Activated effector memory CD4-positive, alpha-beta T cell treated with Interleukin-2 at 50 U/mL for 16 hours (primary cell): ENCODE data around the gene HMGN1.

Source experiments
- DNase-seq: peaks from one replicate; pipeline ENCODE4 v3.0.0-alpha.2; 2020

Gene HMGN1

DNA sequence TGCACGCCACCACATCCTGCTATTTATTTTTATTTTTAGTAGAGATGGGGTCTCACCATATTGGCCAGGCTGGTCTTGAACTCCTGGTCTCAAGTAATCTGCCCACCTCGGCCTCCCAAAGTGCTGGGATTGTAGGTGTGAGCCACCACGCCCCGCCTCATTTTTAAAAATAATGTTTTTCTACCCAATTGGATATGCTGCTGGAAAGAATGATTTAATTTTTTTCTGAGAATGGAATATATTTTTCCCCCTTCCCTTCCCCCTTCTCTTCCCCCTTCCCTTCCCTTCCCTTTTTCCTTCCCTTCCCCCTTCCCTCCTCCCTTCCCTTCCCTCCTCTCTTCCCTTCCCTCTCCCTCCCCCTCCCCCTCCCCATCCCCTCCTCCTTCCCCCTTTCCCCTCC lies 17.7 kb upstream of the HMGN1 start:
- no peak for DNase-seq

DNA sequence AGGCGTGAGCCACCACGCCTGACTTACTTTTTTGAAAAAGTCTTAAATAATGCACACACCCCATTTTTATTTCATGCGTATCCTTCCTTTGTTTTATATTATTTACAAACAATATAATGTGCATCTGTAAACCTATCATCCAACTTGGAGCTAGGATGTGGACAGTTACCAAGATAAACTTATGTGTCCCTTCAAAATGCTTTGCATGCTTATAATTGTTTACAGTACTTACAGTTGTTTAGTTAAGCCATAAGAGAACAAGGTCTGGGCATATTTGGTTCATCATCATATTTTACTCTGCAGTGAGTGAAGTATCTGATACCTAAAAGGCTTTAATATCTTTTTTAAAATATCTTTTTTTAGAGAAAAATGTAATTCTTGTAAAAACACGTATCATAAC lies 16.1 kb upstream of the HMGN1 start:
- no peak for DNase-seq

DNA sequence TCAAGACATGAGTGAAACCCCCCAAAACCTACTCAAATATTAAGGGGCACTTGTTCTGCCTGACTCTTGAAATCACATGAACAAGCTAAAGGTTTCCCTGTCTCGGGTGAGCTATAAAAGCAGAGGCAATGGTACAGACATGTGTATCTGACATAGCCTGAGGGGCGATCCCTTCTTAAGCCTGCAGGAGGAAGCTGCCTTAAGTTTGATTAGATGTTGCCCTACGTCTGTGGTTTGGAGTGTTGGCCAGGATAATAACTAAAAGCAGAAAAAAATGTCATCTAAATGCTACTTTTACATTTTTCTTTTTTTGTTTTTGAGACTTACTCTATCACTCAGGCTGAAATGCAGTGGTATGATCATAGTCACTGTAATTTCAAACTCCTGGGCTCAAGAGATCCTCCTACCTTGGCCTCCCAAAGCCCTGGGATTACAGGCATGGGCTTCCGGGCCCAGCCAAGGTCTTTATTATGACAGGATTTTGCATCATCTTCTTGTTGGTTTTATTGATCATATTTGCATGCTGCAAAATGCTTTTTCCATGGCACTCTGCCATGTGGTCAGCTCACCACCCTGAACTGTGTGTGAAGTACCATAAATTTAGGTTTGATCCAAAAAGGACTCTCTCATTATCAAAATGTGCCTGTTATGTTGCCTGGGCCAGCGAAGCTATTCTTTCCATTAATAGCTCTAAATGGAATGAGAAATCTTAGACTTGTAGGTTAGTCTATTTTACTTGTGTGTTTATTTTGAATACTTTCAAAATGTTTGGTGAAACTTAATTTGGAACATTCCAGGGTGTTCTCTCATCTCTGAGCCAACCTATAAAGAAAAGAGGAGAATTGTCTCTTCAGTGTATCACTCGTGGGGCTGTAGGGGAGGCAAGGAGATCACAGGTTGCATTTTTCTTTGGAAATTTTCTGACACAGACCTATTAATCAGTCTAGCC lies 15.0 kb upstream of the HMGN1 start:
- no peak for DNase-seq

- DNase-seq: no peak
Measured at GRCh38 chr21:39362733-39363132, 13.8 kb upstream of the HMGN1 start.

- DNase-seq: no peak
Measured at GRCh38 chr21:39359382-39359781, 10.5 kb upstream of the HMGN1 start.

- no peak for DNase-seq
Measured at GRCh38 chr21:39353295-39353694, 4.4 kb upstream of the HMGN1 start.

- DNase-seq: no peak
Measured at GRCh38 chr21:39350094-39351005, 1.5 kb upstream of the HMGN1 start.

- peak; percentile 94 for DNase-seq
Measured at GRCh38 chr21:39349211-39350093, 564 bp upstream of the HMGN1 start.

- no peak for DNase-seq
Measured at GRCh38 chr21:39348040-39348354, 891 bp downstream of the HMGN1 start.

DNA sequence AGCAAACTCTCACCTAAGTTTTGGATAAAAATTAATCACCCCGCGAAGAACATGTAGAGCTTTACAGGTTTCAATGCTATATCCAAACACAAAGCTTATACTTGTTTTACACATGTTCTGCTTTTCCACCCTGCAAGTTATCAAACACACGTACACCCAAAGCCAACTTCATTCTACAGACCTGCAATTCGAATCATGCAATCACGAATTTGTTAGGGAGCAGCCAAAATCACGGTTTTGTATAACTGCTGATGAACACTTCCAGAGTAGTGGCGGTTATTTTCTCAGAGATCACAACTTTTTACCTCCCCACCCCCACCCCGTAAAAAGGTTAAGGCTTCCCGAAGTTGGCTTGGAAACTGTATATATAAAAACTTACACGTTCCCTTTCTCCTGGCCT lies 1.4 kb downstream of the HMGN1 start:
- DNase-seq: no peak

DNA sequence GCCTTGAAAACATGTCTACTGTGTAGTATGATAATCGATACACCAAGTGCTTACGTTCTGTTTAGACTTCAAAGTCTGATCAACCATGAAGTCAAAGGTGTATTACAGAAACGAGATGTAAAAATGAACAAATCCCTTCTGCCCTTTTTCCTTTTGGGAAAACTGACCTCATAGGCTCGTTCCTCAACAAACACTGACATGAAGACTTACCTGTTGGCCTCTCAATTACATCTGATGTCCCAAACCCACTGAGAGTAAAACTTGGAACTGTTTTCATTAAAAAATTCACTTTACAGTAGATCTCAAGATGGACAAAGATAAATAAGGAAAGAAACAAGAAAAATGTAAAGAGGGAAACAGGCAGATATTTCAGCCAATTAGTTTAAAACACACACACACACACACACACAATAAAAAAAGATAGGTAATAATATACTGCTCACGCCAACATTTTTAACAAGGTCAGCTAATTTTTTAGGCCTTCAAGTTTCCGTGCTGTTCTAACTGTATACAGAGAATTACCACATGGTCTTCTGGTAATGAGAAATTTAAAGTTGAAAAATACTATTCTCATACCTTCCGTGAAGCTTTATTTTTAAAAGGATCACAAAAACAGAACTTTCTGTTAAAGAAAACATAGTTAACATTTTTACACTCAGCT lies 2.1 kb downstream of the HMGN1 start:
- no peak for DNase-seq

DNA sequence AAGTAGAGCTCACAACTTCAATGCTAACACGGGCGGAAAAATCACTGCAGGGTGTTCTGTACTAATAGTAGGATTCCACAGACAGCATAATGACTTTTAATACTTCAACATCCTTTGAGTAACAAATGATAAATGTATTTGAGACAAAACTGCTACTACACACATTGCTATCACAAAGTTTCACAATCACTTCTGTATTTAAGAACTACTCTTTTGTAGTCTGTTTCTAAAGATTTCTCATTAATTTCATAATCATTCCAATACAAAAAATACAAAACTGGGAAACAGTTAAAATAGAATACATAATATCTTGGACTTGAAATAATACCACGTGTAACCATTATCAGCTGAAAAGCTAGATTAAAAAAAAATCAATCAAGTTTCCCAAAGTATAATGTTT lies 2.7 kb downstream of the HMGN1 start:
- DNase-seq: no peak

- DNase-seq: no peak
Measured at GRCh38 chr21:39345440-39345839, 3.4 kb downstream of the HMGN1 start.

- DNase-seq: no peak
Measured at GRCh38 chr21:39344848-39345247, 4.0 kb downstream of the HMGN1 start.

- DNase-seq: no peak
Measured at GRCh38 chr21:39341249-39341923, 7.5 kb downstream of the HMGN1 start.

DNA sequence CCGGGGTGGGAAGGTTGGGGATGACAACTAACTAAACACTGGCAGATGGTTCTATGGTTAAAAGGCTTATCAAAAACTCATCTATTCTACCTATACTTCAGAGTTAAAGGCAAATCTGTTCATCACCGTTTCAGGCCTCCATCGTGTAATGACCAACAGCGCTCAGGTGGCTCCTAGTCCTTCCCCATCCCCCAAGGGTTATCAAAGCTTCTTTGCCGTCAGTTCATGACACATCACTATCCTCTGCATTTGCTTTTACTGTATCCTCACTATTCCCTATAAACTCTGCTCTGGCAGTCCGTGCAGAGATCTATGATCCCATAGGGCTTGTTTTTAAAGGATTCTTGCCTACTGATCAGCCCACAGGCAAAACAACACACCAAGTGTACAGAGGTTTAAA lies 8.2 kb downstream of the HMGN1 start:
- no peak for DNase-seq

- DNase-seq: no peak
Measured at GRCh38 chr21:39339231-39339630, 9.7 kb downstream of the HMGN1 start.

GRCh38 chr21:39336457-39337008 lies 12.4 kb downstream of the HMGN1 start:
- no peak for DNase-seq

GRCh38 chr21:39334611-39335010 lies 14.3 kb downstream of the HMGN1 start:
- DNase-seq: no peak

GRCh38 chr21:39332175-39332574 lies 16.7 kb downstream of the HMGN1 start:
- no peak for DNase-seq

DNA sequence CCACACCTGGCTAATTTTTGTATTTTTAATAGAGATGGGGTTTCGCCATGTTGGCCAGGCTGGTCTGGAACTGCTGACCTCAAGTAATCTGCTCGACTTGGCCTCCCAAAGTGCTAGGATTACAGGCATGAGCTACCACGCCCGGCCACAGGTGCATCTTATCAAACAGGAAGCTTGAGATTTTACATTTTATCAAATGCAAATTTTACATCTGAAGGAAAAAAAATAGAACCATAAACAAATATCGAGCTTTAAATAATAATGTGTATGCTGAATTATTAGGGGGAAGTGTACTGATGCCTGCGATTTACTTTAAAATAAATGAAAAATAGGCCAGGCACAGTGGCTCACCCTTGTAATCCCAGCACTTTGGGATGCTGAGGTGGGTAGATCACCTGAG lies 18.9 kb downstream of the HMGN1 start:
- DNase-seq: no peak

DNA sequence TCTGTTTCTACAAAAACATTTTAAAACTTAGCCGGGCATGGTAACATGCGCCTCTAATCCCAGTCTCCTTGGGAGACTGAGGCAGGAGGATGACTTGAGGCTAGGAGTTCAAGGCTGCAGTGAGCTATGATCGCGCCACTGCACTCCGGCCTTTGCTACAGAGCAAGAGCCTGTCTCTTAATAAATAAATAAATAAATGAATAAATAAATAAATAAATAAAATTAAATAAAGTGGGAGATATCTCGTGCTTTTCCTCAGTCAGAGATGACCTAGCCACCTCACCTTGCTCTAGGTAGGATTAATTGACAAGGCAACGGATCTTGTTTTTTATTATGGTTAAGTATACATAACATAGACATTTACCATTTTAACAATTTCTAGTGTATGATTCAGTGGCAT lies 21.2 kb downstream of the HMGN1 start:
- no peak for DNase-seq
